Activated T-cell treated with anti-CD3 and anti-CD28 coated beads for 1 hour (primary cell): ENCODE measurements around the gene DTX1.

ENCODE experiments used
- DNase-seq: peaks from one replicate; pipeline ENCODE4 v3.0.0-alpha.2; 2020; ENCODE audit warnings: low read depth

The DTX1 gene

GRCh38 chr12:113095405-113095804, 38.9 kb downstream of the DTX1 start:
- no peak for DNase-seq

GRCh38 chr12:113096675-113097461, 40.3 kb downstream of the DTX1 start:
- DNase-seq = no peak

- no peak for DNase-seq
These were observed 41.3 kb downstream of the DTX1 start for GRCh38 chr12:113097716-113098440.

- peak; percentile 55 for DNase-seq
These were observed 42.0 kb downstream of the DTX1 start for GRCh38 chr12:113098441-113099028.

GRCh38 chr12:113099364-113099763, 42.8 kb downstream of the DTX1 start:
- no peak for DNase-seq

- no peak for DNase-seq
These were observed 43.2 kb downstream of the DTX1 start for GRCh38 chr12:113099764-113100163.

GRCh38 chr12:113101751-113102150, 45.2 kb downstream of the DTX1 start:
- DNase-seq = no peak

GRCh38 chr12:113102811-113103210, 46.3 kb downstream of the DTX1 start:
- no peak for DNase-seq

GRCh38 chr12:113103756-113104450, 47.4 kb downstream of the DTX1 start:
- peak; percentile 41 for DNase-seq

GRCh38 chr12:113104953-113105510, 48.5 kb downstream of the DTX1 start:
- DNase-seq = no peak

- DNase-seq = no peak
These were observed 49.2 kb downstream of the DTX1 start for GRCh38 chr12:113105606-113106271.

- DNase-seq = no peak
These were observed 49.8 kb downstream of the DTX1 start for GRCh38 chr12:113106361-113106760.

GRCh38 chr12:113108308-113108707, 51.8 kb downstream of the DTX1 start:
- DNase-seq = no peak

GRCh38 chr12:113109360-113109759, 52.8 kb downstream of the DTX1 start:
- DNase-seq = no peak

- no peak for DNase-seq
These were observed 53.5 kb downstream of the DTX1 start for GRCh38 chr12:113109872-113110599.

- no peak for DNase-seq
These were observed 54.7 kb downstream of the DTX1 start for GRCh38 chr12:113111247-113111646.

GRCh38 chr12:113112043-113112899, 55.7 kb downstream of the DTX1 start:
- no peak for DNase-seq

GRCh38 chr12:113113397-113113796, 56.9 kb downstream of the DTX1 start:
- no peak for DNase-seq

GRCh38 chr12:113114447-113115178, 58.1 kb downstream of the DTX1 start:
- no peak for DNase-seq
